ENCODE results near the gene BRSK2.

Gene BRSK2

GRCh38 chr11:1469287-1469910 lies 79.7 kb downstream of the BRSK2 start:
- no peak for DNase-seq (ENCODE audit: low read depth)

GRCh38 chr11:1469911-1470680 lies 80.4 kb downstream of the BRSK2 start:
- no peak for DNase-seq (ENCODE audit: low read depth)

GRCh38 chr11:1470681-1471611 lies 81.2 kb downstream of the BRSK2 start:
- no peak for DNase-seq (ENCODE audit: low read depth)

GRCh38 chr11:1471736-1472135 lies 82.0 kb downstream of the BRSK2 start:
- DNase-seq (ENCODE audit: low read depth) = no peak

GRCh38 chr11:1472180-1473005 lies 82.7 kb downstream of the BRSK2 start:
- no peak for DNase-seq (ENCODE audit: low read depth)

- no peak for DNase-seq (ENCODE audit: low read depth)
These were observed 83.4 kb downstream of the BRSK2 start for GRCh38 chr11:1473011-1473628.

- DNase-seq (ENCODE audit: low read depth) = no peak
These were observed 84.1 kb downstream of the BRSK2 start for GRCh38 chr11:1473786-1474185.

GRCh38 chr11:1475841-1476240 lies 86.1 kb downstream of the BRSK2 start:
- DNase-seq (ENCODE audit: low read depth) = no peak

- DNase-seq (ENCODE audit: low read depth) = no peak
These were observed 87.4 kb downstream of the BRSK2 start for GRCh38 chr11:1476940-1477736.

- DNase-seq (ENCODE audit: low read depth) = no peak
These were observed 88.3 kb downstream of the BRSK2 start for GRCh38 chr11:1478011-1478410.

GRCh38 chr11:1478544-1478943 lies 88.8 kb downstream of the BRSK2 start:
- no peak for DNase-seq (ENCODE audit: low read depth)

GRCh38 chr11:1479006-1479677 lies 89.4 kb downstream of the BRSK2 start:
- no peak for DNase-seq (ENCODE audit: low read depth)

GRCh38 chr11:1479678-1480118 lies 90.0 kb downstream of the BRSK2 start:
- no peak for DNase-seq (ENCODE audit: low read depth)

- no peak for DNase-seq (ENCODE audit: low read depth)
These were observed 90.4 kb downstream of the BRSK2 start for GRCh38 chr11:1480191-1480554.

GRCh38 chr11:1480555-1481482 lies 91.1 kb downstream of the BRSK2 start:
- no peak for DNase-seq (ENCODE audit: low read depth)

- DNase-seq (ENCODE audit: low read depth) = no peak
These were observed 91.7 kb downstream of the BRSK2 start for GRCh38 chr11:1481483-1481825.

- DNase-seq (ENCODE audit: low read depth) = no peak
These were observed 92.2 kb downstream of the BRSK2 start for GRCh38 chr11:1481861-1482441.

Data from T-helper 22 cell (primary cell).